Measurements from ENCODE around the gene CRYL1.

CRYL1 gene

GRCh38 chr13:20366056-20366455 lies 159.6 kb downstream of the CRYL1 start:
- TF ChIP-seq CTCF (IDR thresholded peaks at IDR 0.05; ENCODE audit: low read depth, low read length), result no peak
- H3K4me3 ChIP-seq (replicated peaks in 1 of 2; ENCODE audit: low read depth in 2 of 2, low read length in 2 of 2), result no peak overlapping the region
- no peak for DNase-seq (ENCODE audit: low read depth in 2 of 2)

- H3K4me3 ChIP-seq (replicated peaks in 1 of 2; ENCODE audit: low read depth in 2 of 2, low read length in 2 of 2), result no peak overlapping the region
- TF ChIP-seq CTCF (IDR thresholded peaks at IDR 0.05; ENCODE audit: low read depth, low read length), result no peak
- peak in 1 of 2 donors; percentile 26 for DNase-seq (ENCODE audit: low read depth in 2 of 2)
These were observed 162.1 kb downstream of the CRYL1 start for GRCh38 chr13:20363603-20364002.

- DNase-seq (ENCODE audit: low read depth in 2 of 2), result no peak
- no peak for TF ChIP-seq CTCF (IDR thresholded peaks at IDR 0.05; ENCODE audit: low read depth, low read length)
These were observed 162.5 kb downstream of the CRYL1 start for GRCh38 chr13:20363172-20363571.

GRCh38 chr13:20362484-20363041 lies 163.1 kb downstream of the CRYL1 start:
- DNase-seq (ENCODE audit: low read depth in 2 of 2), result no peak
- no peak overlapping the region for H3K4me3 ChIP-seq (replicated peaks in 1 of 2; ENCODE audit: low read depth in 2 of 2, low read length in 2 of 2)
- no peak for TF ChIP-seq CTCF (IDR thresholded peaks at IDR 0.05; ENCODE audit: low read depth, low read length)

More at GRCh38 chr13:20363172-20363571, 162.5 kb downstream of the CRYL1 start:
- no peak overlapping the region for H3K4me3 ChIP-seq (replicated peaks in 1 of 2; ENCODE audit: low read depth in 2 of 2, low read length in 2 of 2)

GRCh38 chr13:20360835-20361412 lies 164.7 kb downstream of the CRYL1 start:
- no peak for TF ChIP-seq CTCF (IDR thresholded peaks at IDR 0.05; ENCODE audit: low read depth, low read length)
- no peak for DNase-seq (ENCODE audit: low read depth in 2 of 2)

GRCh38 chr13:20360041-20360491 lies 165.6 kb downstream of the CRYL1 start:
- H3K4me3 ChIP-seq (replicated peaks in 1 of 2; ENCODE audit: low read depth in 2 of 2, low read length in 2 of 2), result no peak overlapping the region
- DNase-seq (ENCODE audit: low read depth in 2 of 2), result peak; percentile 42 to 64
- no peak for TF ChIP-seq CTCF (IDR thresholded peaks at IDR 0.05; ENCODE audit: low read depth, low read length)

More at GRCh38 chr13:20360835-20361412, 164.7 kb downstream of the CRYL1 start:
- H3K4me3 ChIP-seq (replicated peaks in 1 of 2; ENCODE audit: low read depth in 2 of 2, low read length in 2 of 2), result no peak overlapping the region
